GM19455 (cell line): Measurements from ENCODE around the gene FSTL4.

Experiments used
- ATAC-seq: cut with Tn5 transposase; IDR thresholded peaks from one replicate; pipeline ENCODE4 v1.9.1; 2021; ENCODE audit not compliant: unreplicated experiment

Gene FSTL4

GRCh38 chr5:133520991-133521706, 91.2 kb downstream of the FSTL4 start:
- no peak for ATAC-seq

GRCh38 chr5:133520062-133520461, 92.3 kb downstream of the FSTL4 start:
- no peak for ATAC-seq

GRCh38 chr5:133519191-133519590, 93.2 kb downstream of the FSTL4 start:
- no peak for ATAC-seq

GRCh38 chr5:133514456-133514855, 97.9 kb downstream of the FSTL4 start:
- no peak for ATAC-seq

GRCh38 chr5:133512896-133513295, 99.4 kb downstream of the FSTL4 start:
- no peak for ATAC-seq

- ATAC-seq: no peak
These were observed 100.6 kb downstream of the FSTL4 start for GRCh38 chr5:133511653-133512235.

- no peak for ATAC-seq
These were observed 101.6 kb downstream of the FSTL4 start for GRCh38 chr5:133510634-133511262.

- ATAC-seq: no peak
These were observed 102.6 kb downstream of the FSTL4 start for GRCh38 chr5:133509742-133510079.

- no peak for ATAC-seq
These were observed 103.2 kb downstream of the FSTL4 start for GRCh38 chr5:133508845-133509741.

- no peak for ATAC-seq
These were observed 104.0 kb downstream of the FSTL4 start for GRCh38 chr5:133508331-133508730.

GRCh38 chr5:133506181-133506580, 106.2 kb downstream of the FSTL4 start:
- ATAC-seq: no peak

- ATAC-seq: no peak
These were observed 108.8 kb downstream of the FSTL4 start for GRCh38 chr5:133503511-133503910.

GRCh38 chr5:133499895-133500294, 112.4 kb downstream of the FSTL4 start:
- no peak for ATAC-seq

- no peak for ATAC-seq
These were observed 114.6 kb downstream of the FSTL4 start for GRCh38 chr5:133497608-133498348.

GRCh38 chr5:133496631-133497030, 115.7 kb downstream of the FSTL4 start:
- ATAC-seq: no peak

GRCh38 chr5:133494923-133495246, 117.5 kb downstream of the FSTL4 start:
- ATAC-seq: no peak

- ATAC-seq: no peak
These were observed 118.0 kb downstream of the FSTL4 start for GRCh38 chr5:133494232-133494922.

- no peak for ATAC-seq
These were observed 122.7 kb downstream of the FSTL4 start for GRCh38 chr5:133489632-133490031.

- ATAC-seq: no peak
These were observed 125.2 kb downstream of the FSTL4 start for GRCh38 chr5:133487093-133487492.

GRCh38 chr5:133485468-133485867, 126.9 kb downstream of the FSTL4 start:
- ATAC-seq: no peak
